HL-60 (cell line): ENCODE results near the gene MET.

Source experiments
- DNase-seq, 2 experiments: peaks; one replicate each; pipeline ENCODE4 v3.0.0-alpha.2; 2010 to 2020; ENCODE audit warnings: low read depth in 1 of 2, low spot score in 1 of 2
- H3K27ac ChIP-seq: fragments of 250-450 bp; sonication (Bioruptor Pico); replicated peaks from 2 replicates; pipeline ENCODE4 v1.5.1; 2020; ENCODE audit warnings: mild to moderate bottlenecking, moderate library complexity
- H3K27me3 ChIP-seq: fragments of 250-450 bp; sonication (Bioruptor Pico); 2 replicates; pipeline ENCODE4 v1.5.1; 2021; ENCODE audit warnings: mild to moderate bottlenecking, moderate library complexity; ENCODE audit not compliant: insufficient read depth, poor library complexity, severe bottlenecking
- H3K4me3 ChIP-seq: replicated peaks from 2 replicates; pipeline ENCODE4 v1.5.1; 2011; ENCODE audit warnings: mild to moderate bottlenecking, control low read depth, low read length; ENCODE audit not compliant: insufficient read depth
- GABPA ChIP-seq: IDR thresholded peaks from 2 replicates; pipeline ENCODE4 v1.6.1; 2012; ENCODE audit warnings: low read depth
- POLR2AphosphoS5 ChIP-seq: IDR thresholded peaks from 2 replicates; pipeline ENCODE4 v1.6.1; 2012; ENCODE audit warnings: low read depth
- SPI1 ChIP-seq: IDR thresholded peaks from 2 replicates; pipeline ENCODE4 v1.6.1; 2012; ENCODE audit warnings: low read depth, mild to moderate bottlenecking, borderline replicate concordance
- TF ChIP-seq, protein P1 (sequence below): IDR thresholded peaks from 2 replicates; pipeline ENCODE4 v1.6.1; 2012; ENCODE audit warnings: low read depth; ENCODE audit not compliant: insufficient replicate concordance
- TF ChIP-seq, protein P2 (sequence below): IDR thresholded peaks from one replicate; pipeline ENCODE4 v1.5.1; 2011; ENCODE audit warnings: low read length, control low read depth, inconsistent platforms; ENCODE audit not compliant: insufficient read depth

Gene MET

DNA sequence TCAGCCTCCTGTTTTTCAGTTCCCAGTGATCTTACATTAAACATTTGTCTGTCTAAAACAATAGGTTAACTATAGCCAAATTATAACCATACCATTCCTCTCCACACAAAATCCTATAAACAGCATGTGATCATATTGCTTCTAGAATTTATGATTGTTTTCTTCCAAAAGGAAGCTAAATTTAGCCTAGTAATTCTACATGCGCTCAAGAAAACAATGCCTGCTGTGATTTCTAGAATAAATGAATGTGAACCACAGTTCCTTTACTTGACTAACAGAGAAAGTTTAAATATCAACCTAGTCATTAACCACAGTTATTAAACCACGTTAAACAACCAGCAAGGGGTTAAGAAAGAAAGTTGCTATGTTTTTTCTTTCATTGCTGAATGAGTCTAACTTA lies 26.4 kb downstream of the MET start:
- H3K4me3 ChIP-seq = no peak overlapping the region
- no peak for DNase-seq
- TF ChIP-seq SPI1 (no peak), POLR2AphosphoS5 (no peak), GABPA (no peak)
- TF ChIP-seq, protein P1, sequence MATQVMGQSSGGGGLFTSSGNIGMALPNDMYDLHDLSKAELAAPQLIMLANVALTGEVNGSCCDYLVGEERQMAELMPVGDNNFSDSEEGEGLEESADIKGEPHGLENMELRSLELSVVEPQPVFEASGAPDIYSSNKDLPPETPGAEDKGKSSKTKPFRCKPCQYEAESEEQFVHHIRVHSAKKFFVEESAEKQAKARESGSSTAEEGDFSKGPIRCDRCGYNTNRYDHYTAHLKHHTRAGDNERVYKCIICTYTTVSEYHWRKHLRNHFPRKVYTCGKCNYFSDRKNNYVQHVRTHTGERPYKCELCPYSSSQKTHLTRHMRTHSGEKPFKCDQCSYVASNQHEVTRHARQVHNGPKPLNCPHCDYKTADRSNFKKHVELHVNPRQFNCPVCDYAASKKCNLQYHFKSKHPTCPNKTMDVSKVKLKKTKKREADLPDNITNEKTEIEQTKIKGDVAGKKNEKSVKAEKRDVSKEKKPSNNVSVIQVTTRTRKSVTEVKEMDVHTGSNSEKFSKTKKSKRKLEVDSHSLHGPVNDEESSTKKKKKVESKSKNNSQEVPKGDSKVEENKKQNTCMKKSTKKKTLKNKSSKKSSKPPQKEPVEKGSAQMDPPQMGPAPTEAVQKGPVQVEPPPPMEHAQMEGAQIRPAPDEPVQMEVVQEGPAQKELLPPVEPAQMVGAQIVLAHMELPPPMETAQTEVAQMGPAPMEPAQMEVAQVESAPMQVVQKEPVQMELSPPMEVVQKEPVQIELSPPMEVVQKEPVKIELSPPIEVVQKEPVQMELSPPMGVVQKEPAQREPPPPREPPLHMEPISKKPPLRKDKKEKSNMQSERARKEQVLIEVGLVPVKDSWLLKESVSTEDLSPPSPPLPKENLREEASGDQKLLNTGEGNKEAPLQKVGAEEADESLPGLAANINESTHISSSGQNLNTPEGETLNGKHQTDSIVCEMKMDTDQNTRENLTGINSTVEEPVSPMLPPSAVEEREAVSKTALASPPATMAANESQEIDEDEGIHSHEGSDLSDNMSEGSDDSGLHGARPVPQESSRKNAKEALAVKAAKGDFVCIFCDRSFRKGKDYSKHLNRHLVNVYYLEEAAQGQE = no peak
- TF ChIP-seq, protein P2, sequence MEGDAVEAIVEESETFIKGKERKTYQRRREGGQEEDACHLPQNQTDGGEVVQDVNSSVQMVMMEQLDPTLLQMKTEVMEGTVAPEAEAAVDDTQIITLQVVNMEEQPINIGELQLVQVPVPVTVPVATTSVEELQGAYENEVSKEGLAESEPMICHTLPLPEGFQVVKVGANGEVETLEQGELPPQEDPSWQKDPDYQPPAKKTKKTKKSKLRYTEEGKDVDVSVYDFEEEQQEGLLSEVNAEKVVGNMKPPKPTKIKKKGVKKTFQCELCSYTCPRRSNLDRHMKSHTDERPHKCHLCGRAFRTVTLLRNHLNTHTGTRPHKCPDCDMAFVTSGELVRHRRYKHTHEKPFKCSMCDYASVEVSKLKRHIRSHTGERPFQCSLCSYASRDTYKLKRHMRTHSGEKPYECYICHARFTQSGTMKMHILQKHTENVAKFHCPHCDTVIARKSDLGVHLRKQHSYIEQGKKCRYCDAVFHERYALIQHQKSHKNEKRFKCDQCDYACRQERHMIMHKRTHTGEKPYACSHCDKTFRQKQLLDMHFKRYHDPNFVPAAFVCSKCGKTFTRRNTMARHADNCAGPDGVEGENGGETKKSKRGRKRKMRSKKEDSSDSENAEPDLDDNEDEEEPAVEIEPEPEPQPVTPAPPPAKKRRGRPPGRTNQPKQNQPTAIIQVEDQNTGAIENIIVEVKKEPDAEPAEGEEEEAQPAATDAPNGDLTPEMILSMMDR = no peak
- no peak overlapping the region for H3K27ac ChIP-seq
- H3K27me3 ChIP-seq = peaks cover under 1% of the 10 kb centered on the region

DNA sequence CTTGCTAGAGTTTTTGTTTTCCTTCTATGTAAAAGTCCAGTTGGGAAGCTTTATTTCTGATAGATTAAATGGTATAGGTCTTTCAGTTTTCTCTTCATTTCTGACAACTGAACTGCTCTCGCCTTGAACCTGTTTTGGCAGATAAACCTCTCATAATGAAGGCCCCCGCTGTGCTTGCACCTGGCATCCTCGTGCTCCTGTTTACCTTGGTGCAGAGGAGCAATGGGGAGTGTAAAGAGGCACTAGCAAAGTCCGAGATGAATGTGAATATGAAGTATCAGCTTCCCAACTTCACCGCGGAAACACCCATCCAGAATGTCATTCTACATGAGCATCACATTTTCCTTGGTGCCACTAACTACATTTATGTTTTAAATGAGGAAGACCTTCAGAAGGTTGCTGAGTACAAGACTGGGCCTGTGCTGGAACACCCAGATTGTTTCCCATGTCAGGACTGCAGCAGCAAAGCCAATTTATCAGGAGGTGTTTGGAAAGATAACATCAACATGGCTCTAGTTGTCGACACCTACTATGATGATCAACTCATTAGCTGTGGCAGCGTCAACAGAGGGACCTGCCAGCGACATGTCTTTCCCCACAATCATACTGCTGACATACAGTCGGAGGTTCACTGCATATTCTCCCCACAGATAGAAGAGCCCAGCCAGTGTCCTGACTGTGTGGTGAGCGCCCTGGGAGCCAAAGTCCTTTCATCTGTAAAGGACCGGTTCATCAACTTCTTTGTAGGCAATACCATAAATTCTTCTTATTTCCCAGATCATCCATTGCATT lies 27.1 kb downstream of the MET start:
- peaks cover 2% of the 10 kb centered on the region for H3K27me3 ChIP-seq
- DNase-seq = no peak
- H3K4me3 ChIP-seq = no peak overlapping the region
- no peak overlapping the region for H3K27ac ChIP-seq
- TF ChIP-seq SPI1 = no peak
- no peak for TF ChIP-seq GABPA
- TF ChIP-seq, protein P1 = no peak

DNA sequence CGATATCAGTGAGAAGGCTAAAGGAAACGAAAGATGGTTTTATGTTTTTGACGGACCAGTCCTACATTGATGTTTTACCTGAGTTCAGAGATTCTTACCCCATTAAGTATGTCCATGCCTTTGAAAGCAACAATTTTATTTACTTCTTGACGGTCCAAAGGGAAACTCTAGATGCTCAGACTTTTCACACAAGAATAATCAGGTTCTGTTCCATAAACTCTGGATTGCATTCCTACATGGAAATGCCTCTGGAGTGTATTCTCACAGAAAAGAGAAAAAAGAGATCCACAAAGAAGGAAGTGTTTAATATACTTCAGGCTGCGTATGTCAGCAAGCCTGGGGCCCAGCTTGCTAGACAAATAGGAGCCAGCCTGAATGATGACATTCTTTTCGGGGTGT lies 27.7 kb downstream of the MET start:
- H3K27me3 ChIP-seq = peaks cover 2% of the 10 kb centered on the region
- DNase-seq = no peak
- no peak for TF ChIP-seq GABPA
- TF ChIP-seq, protein P2 = no peak
- TF ChIP-seq SPI1 = no peak
- no peak for TF ChIP-seq POLR2AphosphoS5
- TF ChIP-seq, protein P1 = no peak
- H3K4me3 ChIP-seq = no peak overlapping the region
- no peak overlapping the region for H3K27ac ChIP-seq
